Suppressor macrophage treated with lipopolysaccharide for 1 hour (primary cell): ENCODE measurements around the gene SLC6A17.

Experiments
- DNase-seq, 3 donors: peaks; one replicate each; pipeline ENCODE4 v3.0.0-alpha.2; 2020 to 2022

The SLC6A17 gene

DNA sequence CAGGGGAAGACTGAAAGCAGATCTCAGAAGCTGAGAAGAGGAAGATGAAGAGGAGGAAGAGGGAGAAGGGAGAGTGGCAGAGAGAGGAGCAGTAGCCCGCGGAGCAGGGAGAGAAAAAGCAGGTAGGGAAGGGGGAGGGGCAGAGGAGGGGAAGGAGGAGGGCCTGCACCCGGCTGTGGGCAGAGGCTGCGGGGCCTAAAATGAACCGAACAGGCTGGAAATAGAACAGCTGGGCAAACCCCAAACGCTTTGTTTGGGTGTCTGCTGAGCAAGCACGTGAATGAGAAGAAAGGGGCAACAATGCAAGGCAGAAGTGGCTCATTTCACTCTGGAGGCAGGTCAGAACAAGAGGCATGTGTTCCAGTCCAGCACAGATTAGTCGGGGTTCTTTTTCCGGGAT, 93.3 kb downstream of the SLC6A17 start:
- peak; percentile 57 to 63 (median 59) for DNase-seq

DNA sequence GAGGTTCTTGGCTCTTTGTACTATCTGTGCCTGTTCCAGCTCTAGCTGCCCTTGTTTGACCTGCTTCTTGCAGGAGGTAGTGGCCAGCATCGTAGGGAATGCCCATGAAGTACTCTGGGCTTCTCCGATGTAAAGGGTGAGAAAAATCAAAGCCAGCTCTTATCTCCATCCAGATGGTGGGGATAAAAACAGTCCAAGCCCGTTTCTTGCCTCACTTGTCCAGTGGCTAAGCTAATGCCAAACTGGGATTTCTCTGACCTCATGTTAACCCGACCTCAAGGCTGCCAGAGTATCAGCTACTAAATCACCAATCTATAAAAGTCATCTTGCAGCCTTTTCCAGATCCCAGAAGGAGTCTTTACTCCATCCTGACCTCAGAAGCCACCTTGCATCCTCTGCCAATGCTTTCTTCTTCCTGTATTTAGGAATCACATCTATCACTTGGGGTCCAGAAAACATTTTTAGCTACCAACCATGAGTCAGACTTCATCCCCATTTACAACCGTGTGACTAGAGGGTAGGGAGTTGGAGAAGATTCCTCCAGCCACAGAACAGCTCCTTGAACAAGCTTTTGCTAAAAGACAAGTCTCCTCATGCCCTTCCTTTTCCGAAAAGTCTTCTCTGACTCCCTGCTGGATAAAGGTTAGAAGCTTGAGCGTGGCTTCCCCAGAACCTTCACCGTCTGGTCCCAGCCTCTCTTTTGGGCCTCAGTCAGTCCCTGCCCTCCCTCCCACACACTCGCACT, 95.8 kb downstream of the SLC6A17 start:
- DNase-seq: no peak

DNA sequence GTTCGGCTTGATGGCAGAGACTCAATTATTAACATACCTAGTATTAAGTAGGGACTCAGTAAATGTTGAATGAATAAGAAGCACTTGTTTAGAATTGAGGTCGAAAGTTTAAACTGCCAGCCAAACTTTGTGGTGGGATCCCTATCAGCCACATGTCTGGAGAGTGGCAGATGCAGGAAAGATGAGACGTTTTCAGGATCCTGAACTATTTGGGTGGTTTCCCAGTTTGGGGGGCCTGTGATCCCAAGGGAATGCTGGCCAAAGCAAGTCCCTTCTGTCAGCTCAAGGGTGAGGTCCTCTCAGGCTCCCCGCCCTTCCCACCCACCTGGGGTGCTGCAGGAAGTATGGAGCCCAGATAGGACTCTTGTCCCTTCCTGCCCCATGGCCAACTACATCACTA, 98.5 kb downstream of the SLC6A17 start:
- no peak for DNase-seq

- no peak for DNase-seq
Measured at GRCh38 chr1:110249256-110249655, 99.0 kb downstream of the SLC6A17 start.

- DNase-seq: no peak
Measured at GRCh38 chr1:110250008-110250407, 99.7 kb downstream of the SLC6A17 start.

DNA sequence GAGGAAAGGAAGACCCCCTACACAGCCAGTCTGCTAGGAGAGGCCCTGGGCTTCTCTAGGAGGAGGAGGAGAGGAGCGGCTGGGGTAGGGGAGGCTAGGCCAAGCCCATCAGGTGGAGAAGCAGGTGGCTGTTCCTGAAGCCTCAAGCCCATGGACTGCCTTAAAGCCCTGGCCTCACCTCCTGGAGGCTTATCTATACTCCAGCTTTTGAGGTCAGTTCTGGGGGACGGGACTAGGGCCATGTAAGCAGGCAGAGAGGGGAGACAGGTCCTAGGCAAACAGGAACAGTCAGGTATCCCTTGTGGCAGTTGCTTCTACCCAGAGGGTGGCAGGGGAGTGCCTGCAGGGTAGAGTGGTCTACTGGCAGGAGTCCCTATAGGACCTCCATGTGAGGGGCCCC, 100.5 kb downstream of the SLC6A17 start:
- DNase-seq: no peak
